Common myeloid progenitor, CD34-positive (primary cell): ENCODE data around the gene PTPRD.

Source experiments
- CTCF ChIA-PET: fragments of 350-600 bp; sonication (Branson Sonifier 250); formaldehyde crosslinking; loops from one replicate; lab custom pipeline; 2021; ENCODE audit warnings: antibody characterized with exemption; lab: Charles Lee
- POLR2A ChIA-PET: fragments of 350-600 bp; sonication (Branson Sonifier 250); formaldehyde crosslinking; loops from one replicate; lab custom pipeline; 2021; ENCODE audit warnings: antibody characterized with exemption; lab: Charles Lee
- DNase-seq, 3 donors: peaks; one replicate each; pipeline versions ENCODE4 v3.0.0 to v3.0.0-alpha.2; 2013
- H3K27ac ChIP-seq, 2 experiments: 1 replicate in 1 of 2; 2 replicates in 1 of 2; pipeline ENCODE4 v1.7.0; 2013; ENCODE audit warnings: inconsistent platforms in 2 of 2, low read length in 2 of 2, mild to moderate bottlenecking in 2 of 2, low read depth in 1 of 2, moderate library complexity in 1 of 2; ENCODE audit not compliant: severe bottlenecking in 2 of 2, insufficient read depth in 1 of 2, poor library complexity in 1 of 2
- H3K27me3 ChIP-seq, 5 experiments: replicated peaks in 2 of 5; 1 replicate in 3 of 5; 2 replicates in 2 of 5; pipeline versions ENCODE4 v1.6.1 to v1.7.0; 2013; ENCODE audit warnings: low read length in 4 of 5, mild to moderate bottlenecking in 2 of 5, moderate library complexity in 2 of 5, inconsistent platforms in 1 of 5; ENCODE audit not compliant: insufficient read depth in 5 of 5, control insufficient read depth in 4 of 5
- H3K36me3 ChIP-seq, 4 experiments: 1 replicate in 2 of 4; 2 replicates in 2 of 4; pipeline versions ENCODE4 v1.6.1 to v1.7.0; 2013; ENCODE audit warnings: low read length in 3 of 4, control low read depth in 1 of 4, mild to moderate bottlenecking in 1 of 4; ENCODE audit not compliant: control insufficient read depth in 4 of 4, insufficient read depth in 4 of 4
- H3K4me1 ChIP-seq, 4 experiments: 1 replicate in 3 of 4; 2 replicates in 1 of 4; pipeline versions ENCODE4 v1.6.1 to v1.7.1; 2013; ENCODE audit warnings: low read length in 3 of 4, mild to moderate bottlenecking in 3 of 4, control low read depth in 1 of 4, inconsistent platforms in 1 of 4, moderate library complexity in 1 of 4; ENCODE audit not compliant: control insufficient read depth in 4 of 4, insufficient read depth in 4 of 4; ENCODE audit errors: control extremely low read depth in 1 of 4
- H3K4me3 ChIP-seq, 7 experiments: 1 replicate in 4 of 7; 2 replicates in 3 of 7; pipeline versions ENCODE4 v1.5.1 to v1.7.0; 2013; ENCODE audit warnings: mild to moderate bottlenecking in 7 of 7, low read length in 6 of 7, moderate library complexity in 6 of 7, inconsistent platforms in 2 of 7, low read depth in 2 of 7, control low read depth in 1 of 7; ENCODE audit not compliant: insufficient read depth in 4 of 7, control insufficient read depth in 1 of 7; ENCODE audit errors: extremely low read depth in 1 of 7
- H3K9me3 ChIP-seq, 5 experiments: 1 replicate in 4 of 5; 2 replicates in 1 of 5; pipeline versions ENCODE4 v1.6.1 to v1.7.1; 2013; ENCODE audit warnings: low read length in 4 of 5, mild to moderate bottlenecking in 2 of 5, inconsistent platforms in 1 of 5, low read depth in 1 of 5, moderate library complexity in 1 of 5; ENCODE audit not compliant: control insufficient read depth in 4 of 5, insufficient read depth in 2 of 5; ENCODE audit errors: control extremely low read depth in 1 of 5
- WGBS: methylation state at CpG from one replicate; pipeline ENCODE4 v1.1.5; 2013; ENCODE audit not compliant: insufficient coverage; 5-methylcytosine and 5-hydroxymethylcytosine counted together

PTPRD gene

GRCh38 chr9:8890695-8891094 lies 1722.1 kb downstream of the PTPRD start:
- no peaks in the 10 kb centered on the region for H3K9me3 ChIP-seq
- ChIA-PET CTCF (interaction anchor here (0.7 kb wide), 1 partner anchor 1346 kb away, joined by 4 read pairs; no protein-coding TSS in a partner anchor), POLR2A (no interaction called here)
- H3K36me3 ChIP-seq, result no peaks in the 10 kb centered on the region
- no peak overlapping the region for H3K4me3 ChIP-seq
- peak in 2 of 3 donors; percentile 2 to 10 for DNase-seq
- WGBS, result 60% methylated on average over 2 of the region's 2 CpGs
- no peak overlapping the region for H3K27ac ChIP-seq
- H3K4me1 ChIP-seq, result peaks cover 0 to 1% (median 0%) of the 10 kb centered on the region in 4 experiments
- H3K27me3 ChIP-seq, result no peaks in the 10 kb centered on the region

- CTCF ChIA-PET, result no interaction called here
- POLR2A ChIA-PET, result no interaction called here
- Histone ChIP-seq H3K27me3 (no peaks in the 10 kb centered on the region), H3K4me3 (no peak overlapping the region), H3K9me3 (no peaks in the 10 kb centered on the region), H3K36me3 (no peaks in the 10 kb centered on the region), H3K27ac (no peak overlapping the region), H3K4me1 (peaks cover 0 to 6% (median 0%) of the 10 kb centered on the region in 4 experiments)
- DNase-seq, result no peak
- no CpG with 5 or more reads among the region's 1 CpG for WGBS
These were observed 1723.7 kb downstream of the PTPRD start for GRCh38 chr9:8889100-8889499.

- ChIA-PET POLR2A (no interaction called here), CTCF (no interaction called here)
- Histone ChIP-seq H3K36me3 (no peaks in the 10 kb centered on the region), H3K27me3 (no peaks in the 10 kb centered on the region), H3K4me1 (peaks cover 0 to 6% (median 0%) of the 10 kb centered on the region in 4 experiments), H3K27ac (no peak overlapping the region), H3K9me3 (no peaks in the 10 kb centered on the region), H3K4me3 (no peak overlapping the region)
- WGBS, result 100% methylated on average over 1 of the region's 1 CpG
- no peak for DNase-seq
These were observed 1724.2 kb downstream of the PTPRD start for GRCh38 chr9:8888591-8888990.

- H3K27ac ChIP-seq, result no peak overlapping the region
- ChIA-PET CTCF (no interaction called here), POLR2A (no interaction called here)
- H3K4me1 ChIP-seq, result peaks cover 0 to 6% (median 0%) of the 10 kb centered on the region in 4 experiments
- no CpG with 5 or more reads among the region's 1 CpG for WGBS
- H3K9me3 ChIP-seq, result no peaks in the 10 kb centered on the region
- no peaks in the 10 kb centered on the region for H3K36me3 ChIP-seq
- DNase-seq, result no peak
- H3K4me3 ChIP-seq, result no peak overlapping the region
- H3K27me3 ChIP-seq, result no peaks in the 10 kb centered on the region
These were observed 1725.4 kb downstream of the PTPRD start for GRCh38 chr9:8887369-8887768.

- Histone ChIP-seq H3K36me3 (no peaks in the 10 kb centered on the region), H3K9me3 (no peaks in the 10 kb centered on the region), H3K27ac (no peak overlapping the region), H3K4me3 (no peak overlapping the region), H3K4me1 (peaks cover 0 to 6% (median 0%) of the 10 kb centered on the region in 4 experiments), H3K27me3 (no peaks in the 10 kb centered on the region)
- POLR2A ChIA-PET, result no interaction called here
- DNase-seq, result no peak
- CTCF ChIA-PET, result no interaction called here
- WGBS, result no CpG with 5 or more reads among the region's 1 CpG
These were observed 1729.5 kb downstream of the PTPRD start for GRCh38 chr9:8883321-8883720.

- POLR2A ChIA-PET, result no interaction called here
- no CpG with 5 or more reads among the region's 3 CpGs for WGBS
- CTCF ChIA-PET, result interaction anchor here (1.3 to 1.5 kb wide), 2 partner anchors 10 to 15 kb away, joined by 4 to 5 read pairs; no protein-coding TSS in a partner anchor
These were observed 1732.7 kb downstream of the PTPRD start for GRCh38 chr9:8880060-8880459.

GRCh38 chr9:8879284-8879683 lies 1733.5 kb downstream of the PTPRD start:
- no peaks in the 10 kb centered on the region for H3K9me3 ChIP-seq

More at GRCh38 chr9:8880060-8880459, 1732.7 kb downstream of the PTPRD start:
- no peaks in the 10 kb centered on the region for H3K9me3 ChIP-seq
- no peaks in the 10 kb centered on the region for H3K27me3 ChIP-seq
- no peak overlapping the region for H3K4me3 ChIP-seq
- H3K36me3 ChIP-seq, result no peaks in the 10 kb centered on the region
- DNase-seq, result no peak
- peaks cover 0 to 4% (median 0%) of the 10 kb centered on the region in 4 experiments for H3K4me1 ChIP-seq
- no peak overlapping the region for H3K27ac ChIP-seq

More at GRCh38 chr9:8879284-8879683, 1733.5 kb downstream of the PTPRD start:
- Histone ChIP-seq H3K27ac (no peak overlapping the region), H3K27me3 (no peaks in the 10 kb centered on the region), H3K4me3 (no peak overlapping the region), H3K4me1 (no peaks in the 10 kb centered on the region), H3K36me3 (no peaks in the 10 kb centered on the region)
- ChIA-PET POLR2A (interaction anchor here (0.6 kb wide), 1 partner anchor 32 kb away, joined by 5 read pairs; no protein-coding TSS in a partner anchor), CTCF (interaction anchor here (1.5 kb wide), 1 partner anchor 16 kb away, joined by 5 read pairs; no protein-coding TSS in a partner anchor)
- no CpG with 5 or more reads among the region's 2 CpGs for WGBS
- no peak for DNase-seq
